PC-3 (cell line): ENCODE data around the gene SLC30A3.

ENCODE experiments used
- CTCF ChIP-seq: fragments of 300-600 bp; sonication (generic); conservative IDR thresholded peaks from 2 replicates; pipeline ENCODE4 v1.5.1; 2017; ENCODE audit warnings: antibody characterized with exemption, low read depth, mild to moderate bottlenecking, low read length
- EZH2 ChIP-seq: fragments of 300-600 bp; sonication (generic); IDR thresholded peaks from one replicate; pipeline ENCODE4 v1.6.1; 2017; ENCODE audit warnings: antibody characterized with exemption, mild to moderate bottlenecking, low read length; ENCODE audit not compliant: unreplicated experiment
- EZH2phosphoT487 ChIP-seq: fragments of 300-600 bp; sonication (generic); IDR thresholded peaks from 2 replicates; pipeline ENCODE4 v1.6.1; 2018; ENCODE audit warnings: mild to moderate bottlenecking, antibody characterized with exemption, low read length, borderline replicate concordance

GRCh38 chr2:27264753-27265535 is 2.1 kb upstream of the SLC30A3 start:
- peak; percentile 71 for TF ChIP-seq CTCF
- TF ChIP-seq EZH2, result no peak
- TF ChIP-seq EZH2phosphoT487, result no peak
